Stomach (tissue), 9 donors: ENCODE data around the gene PIANP. TPM values are rescaled to one million over a fixed set of nuclear protein-coding genes. Genes with fewer than 3 reads are reported as not detected.

Source experiments
- DNase-seq, 2 donors: peaks; one replicate each; pipeline versions ENCODE4 v3.0.0 to v3.0.0-alpha.2; 2013 to 2019
- H3K27ac ChIP-seq, 5 donors: fragments of 200-600 bp in 4 of 5; sonication (generic) in 4 of 5; one replicate each; pipeline ENCODE4 v1.5.1; 2013 to 2019; ENCODE audit warnings: mild to moderate bottlenecking in 1 of 5, moderate library complexity in 1 of 5
- H3K27me3 ChIP-seq, 3 donors: fragments of 200-600 bp; sonication (generic); one replicate each; pipeline ENCODE4 v1.5.1; 2017 to 2019; ENCODE audit warnings: mixed run types in 1 of 3
- H3K36me3 ChIP-seq, 4 donors: fragments of 200-600 bp; sonication (generic); 1 replicate in 3 of 4; 2 replicates in 1 of 4; pipeline ENCODE4 v1.5.1; 2016 to 2019
- H3K4me1 ChIP-seq, 4 donors: fragments of 200-600 bp; sonication (generic); one replicate each; pipeline ENCODE4 v1.5.1; 2016 to 2019
- H3K4me3 ChIP-seq, 4 donors: fragments of 200-600 bp; sonication (generic) in 3 of 4; one replicate each; pipeline ENCODE4 v1.5.1; 2016 to 2019; ENCODE audit warnings: mild to moderate bottlenecking in 1 of 4
- H3K9me3 ChIP-seq, 4 donors: fragments of 200-600 bp; sonication (generic); one replicate each; pipeline ENCODE4 v1.5.1; 2016 to 2019
- EP300 ChIP-seq: sonication (generic); formaldehyde crosslinking; IDR thresholded peaks from one replicate; pipeline ENCODE4 v1.6.1; 2017; ENCODE audit warnings: antibody characterized with exemption
- POLR2A ChIP-seq, 4 donors: fragments of 450-650 bp; IDR thresholded peaks; one replicate each; pipeline ENCODE4 v1.6.1; 2016; ENCODE audit warnings: antibody characterized with exemption in 4 of 4, control low read depth in 2 of 4, mild to moderate bottlenecking in 1 of 4, moderate library complexity in 1 of 4
- POLR2AphosphoS5 ChIP-seq, 3 donors: sonication (generic); formaldehyde crosslinking; IDR thresholded peaks; one replicate each; pipeline ENCODE4 v1.6.1; 2016; ENCODE audit warnings: antibody characterized with exemption in 3 of 3
- WGBS, 5 donors: extraction: QIAGEN DNeasy Blood & Tissue Kit in 3 of 5; methylation state at CpG; one replicate each; pipeline versions ENCODE4 v1.1.5 to v1.1.7; 2013 to 2018; 5-methylcytosine and 5-hydroxymethylcytosine counted together
- intact Hi-C: fragments of 100-400 bp; cut with DNase I; formaldehyde crosslinking; loops from one replicate; pipeline ENCODE4 v1.15.1; 2023; ENCODE audit warnings: low total_unique reads
- polyA plus RNA-seq, 3 donors: library from polyadenylated mRNA; stranded (reverse); fragments of 200-250 nt; gene quantifications; one replicate each; pipeline ENCODE4 v1.2.3, GENCODE V29; 2013
- small RNA-seq, 4 donors: library from RNA; depleted of rRNA; stranded (forward); fragments of <200 nt; gene quantifications; one replicate each; pipeline ENCODE3, GENCODE V24; 2016
- total RNA-seq, 5 donors: library from RNA; depleted of rRNA; stranded (reverse); fragments of >200 nt; gene quantifications; one replicate each; pipeline versions ENCODE4 v1.1.0 to v1.2.3, GENCODE V29; 2014 to 2016
- TF ChIP-seq, protein P1 (sequence below), 7 experiments: fragments of 450-650 bp in 4 of 7; fragments of 200-600 bp in 3 of 7; sonication (generic) in 3 of 7; IDR thresholded peaks; one replicate each; pipeline ENCODE4 v1.5.1; 2016 to 2019; ENCODE audit warnings: antibody characterized with exemption in 7 of 7, control low read depth in 2 of 7, mild to moderate bottlenecking in 1 of 7
- donor health status: healthy with polysubstance abuse.
- donor health status: Bipolar disorder and iron deficiency.
- donor health status: healthy.

PIANP gene
- total and polyA plus RNA-seq, 8 donors: 0.14 to 1.7 (median 0.50) TPM; not detected in 3

DNA sequence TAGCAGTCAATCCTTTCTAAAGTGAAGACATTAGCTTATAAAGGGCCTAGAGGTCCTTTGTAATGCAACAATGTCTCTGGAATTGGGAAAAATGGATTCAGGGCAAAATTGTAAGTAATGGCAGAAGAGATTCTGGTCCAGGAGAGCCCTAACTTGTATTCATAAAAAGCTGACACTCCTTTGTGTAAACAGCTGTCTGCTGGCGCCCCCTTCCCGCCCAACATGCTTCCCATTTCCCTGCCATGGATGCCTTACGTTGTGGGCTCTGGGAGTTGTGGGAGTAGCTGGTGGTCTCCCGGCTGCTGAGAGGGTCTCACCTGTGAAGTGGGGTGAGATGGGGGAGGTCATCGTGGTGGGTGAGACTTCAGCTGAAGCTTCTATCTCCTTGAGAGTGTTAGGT, 55.7 kb downstream of the PIANP start:
- Histone ChIP-seq H3K27me3 (peaks cover 0 to 4% (median 0%) of the 10 kb centered on the region in 3 donors), H3K4me1 (peaks cover 7 to 19% (median 15%) of the 10 kb centered on the region in 4 donors), H3K27ac (peak overlapping the region in 1 of 5 donors; percentile 15), H3K4me3 (no peak overlapping the region), H3K36me3 (peaks cover 3 to 22% (median 21%) of the 10 kb centered on the region in 4 donors), H3K9me3 (no peaks in the 10 kb centered on the region)
- intact Hi-C loops: no loop called here
- peak in 1 of 2 donors; percentile 72 for DNase-seq
- WGBS, 5 donors: 25 to 41% (median 33%) methylated on average over 5 of the region's 5 CpGs
- TF ChIP-seq POLR2AphosphoS5 (IDR thresholded peaks at IDR 0.05) (no peak), POLR2A (IDR thresholded peaks at IDR 0.05) (no peak), EP300 (no peak)
- TF ChIP-seq, protein P1, sequence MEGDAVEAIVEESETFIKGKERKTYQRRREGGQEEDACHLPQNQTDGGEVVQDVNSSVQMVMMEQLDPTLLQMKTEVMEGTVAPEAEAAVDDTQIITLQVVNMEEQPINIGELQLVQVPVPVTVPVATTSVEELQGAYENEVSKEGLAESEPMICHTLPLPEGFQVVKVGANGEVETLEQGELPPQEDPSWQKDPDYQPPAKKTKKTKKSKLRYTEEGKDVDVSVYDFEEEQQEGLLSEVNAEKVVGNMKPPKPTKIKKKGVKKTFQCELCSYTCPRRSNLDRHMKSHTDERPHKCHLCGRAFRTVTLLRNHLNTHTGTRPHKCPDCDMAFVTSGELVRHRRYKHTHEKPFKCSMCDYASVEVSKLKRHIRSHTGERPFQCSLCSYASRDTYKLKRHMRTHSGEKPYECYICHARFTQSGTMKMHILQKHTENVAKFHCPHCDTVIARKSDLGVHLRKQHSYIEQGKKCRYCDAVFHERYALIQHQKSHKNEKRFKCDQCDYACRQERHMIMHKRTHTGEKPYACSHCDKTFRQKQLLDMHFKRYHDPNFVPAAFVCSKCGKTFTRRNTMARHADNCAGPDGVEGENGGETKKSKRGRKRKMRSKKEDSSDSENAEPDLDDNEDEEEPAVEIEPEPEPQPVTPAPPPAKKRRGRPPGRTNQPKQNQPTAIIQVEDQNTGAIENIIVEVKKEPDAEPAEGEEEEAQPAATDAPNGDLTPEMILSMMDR (IDR thresholded peaks at IDR 0.05): no peak

DNA sequence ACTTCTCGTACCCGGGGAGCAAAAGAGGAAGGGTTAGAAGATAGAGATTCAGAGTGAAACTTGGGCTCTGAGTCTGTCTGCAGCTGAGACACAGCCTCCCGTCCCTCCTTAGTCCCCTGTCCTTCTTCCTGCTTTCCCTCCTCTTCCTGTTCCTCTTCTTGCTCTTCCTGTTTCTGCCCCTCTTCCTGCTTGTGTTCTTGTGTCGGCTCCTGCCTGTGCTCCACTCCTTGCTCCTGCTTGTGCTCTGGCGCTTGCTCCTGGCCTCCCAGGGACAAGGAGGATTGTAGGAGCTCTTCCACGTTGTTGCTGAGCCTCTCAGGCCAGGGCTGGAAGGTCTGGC, 56.4 kb downstream of the PIANP start:
- intact Hi-C loops: no loop called here
- H3K9me3 ChIP-seq: no peaks in the 10 kb centered on the region
- peaks cover 3 to 15% (median 14%) of the 10 kb centered on the region in 4 donors for H3K36me3 ChIP-seq
- WGBS, 5 donors: 65 to 78% (median 72%) methylated on average over 6 of the region's 6 CpGs
- H3K27me3 ChIP-seq: peaks cover 0 to 6% (median 0%) of the 10 kb centered on the region in 3 donors
- peaks cover 7 to 20% (median 15%) of the 10 kb centered on the region in 4 donors for H3K4me1 ChIP-seq
- H3K27ac ChIP-seq: peak overlapping the region in 3 of 5 donors; percentile 1 to 47 (median 15)
- no peak overlapping the region for H3K4me3 ChIP-seq
- TF ChIP-seq POLR2A (IDR thresholded peaks at IDR 0.05) (no peak), EP300 (no peak), POLR2AphosphoS5 (IDR thresholded peaks at IDR 0.05) (no peak)
- TF ChIP-seq, protein P1 (IDR thresholded peaks at IDR 0.05): no peak
- DNase-seq: no peak

Small RNAs within 50 kb of the gene (small RNA-seq; reads per million reads assigned to genes)
- 0 reads per million in 4 donors for gene RNU6-781P

Other genes with a start within 250 kb of the PIANP start
- gene TAPBPL, start 248.8 kb downstream of the PIANP start, total RNA-seq: 100 to 1,000 TPM in 1 of 5 donors, 10 to 100 TPM in 4; 15.2 to 115 (median 40.0) TPM
- 10 to 100 TPM; 13.0 to 15.3 (median 15.1) TPM for gene TAPBPL, start 248.8 kb downstream of the PIANP start, polyA plus RNA-seq
- 10 to 100 TPM in 2 of 5 donors, 1 to 10 TPM in 3; 1.2 to 16.5 (median 4.8) TPM for gene VAMP1, start 230.1 kb downstream of the PIANP start, total RNA-seq
- gene VAMP1, start 230.1 kb downstream of the PIANP start, polyA plus RNA-seq: 1 to 10 TPM in 2 of 3 donors, not detected in 1; 2.6 to 8.9 TPM
- 100 to 1,000 TPM in 1 of 5 donors, 10 to 100 TPM in 4; 26.8 to 146 (median 50.7) TPM for gene MRPL51, start 207.6 kb downstream of the PIANP start, total RNA-seq
- gene MRPL51, start 207.6 kb downstream of the PIANP start, polyA plus RNA-seq: 100 to 1,000 TPM; 108 to 143 (median 128) TPM
- 100 to 1,000 TPM in 1 of 5 donors, 10 to 100 TPM in 4; 15.4 to 105 (median 17.9) TPM for gene NCAPD2, start 206.7 kb downstream of the PIANP start, total RNA-seq
- gene NCAPD2, start 206.7 kb downstream of the PIANP start, polyA plus RNA-seq: 10 to 100 TPM in 1 of 3 donors, 1 to 10 TPM in 2; 8.3 to 18.3 (median 9.7) TPM
- gene GAPDH, start 166.3 kb downstream of the PIANP start, total RNA-seq: 1,000 to 10,000 TPM in 4 of 5 donors, 100 to 1,000 TPM in 1; 579 to 1,258 (median 1,242) TPM
- 1,000 to 10,000 TPM; 1,352 to 2,765 (median 1,815) TPM for gene GAPDH, start 166.3 kb downstream of the PIANP start, polyA plus RNA-seq
- gene IFFO1, start 144.8 kb downstream of the PIANP start, total RNA-seq: 10 to 100 TPM in 1 of 5 donors, 1 to 10 TPM in 4; 1.4 to 14.0 (median 3.2) TPM
- gene IFFO1, start 144.8 kb downstream of the PIANP start, polyA plus RNA-seq: 1 to 10 TPM; 2.7 to 9.1 (median 3.4) TPM
- 100 to 1,000 TPM in 1 of 5 donors, 10 to 100 TPM in 4; 16.3 to 231 (median 30.0) TPM for gene NOP2, start 132.5 kb downstream of the PIANP start, total RNA-seq
- gene NOP2, start 132.5 kb downstream of the PIANP start, polyA plus RNA-seq: 10 to 100 TPM; 19.5 to 27.4 (median 19.7) TPM
- gene CHD4, start 93.4 kb downstream of the PIANP start, total RNA-seq: 100 to 1,000 TPM; 169 to 315 (median 202) TPM
- 100 to 1,000 TPM; 105 to 139 (median 111) TPM for gene CHD4, start 93.4 kb downstream of the PIANP start, polyA plus RNA-seq
- gene LPAR5, start 64.9 kb downstream of the PIANP start, total RNA-seq: 10 to 100 TPM in 1 of 5 donors, 1 to 10 TPM in 4; 1.3 to 33.0 (median 5.8) TPM
- 1 to 10 TPM; 2.0 to 5.6 (median 3.5) TPM for gene LPAR5, start 64.9 kb downstream of the PIANP start, polyA plus RNA-seq
- gene ACRBP, start 53.4 kb downstream of the PIANP start, total RNA-seq: 1 to 10 TPM in 2 of 5 donors, not detected in 3; 2.2 to 6.4 TPM
- 1 to 10 TPM in 2 of 3 donors, under 1 TPM in 1; 0.31 to 1.6 (median 1.1) TPM for gene ACRBP, start 53.4 kb downstream of the PIANP start, polyA plus RNA-seq
- gene ING4, start 37.7 kb downstream of the PIANP start, total RNA-seq: 10 to 100 TPM in 4 of 5 donors, 1 to 10 TPM in 1; 8.7 to 51.8 (median 33.5) TPM
- 10 to 100 TPM; 25.5 to 53.6 (median 43.6) TPM for gene ING4, start 37.7 kb downstream of the PIANP start, polyA plus RNA-seq
- 100 to 1,000 TPM in 1 of 5 donors, 10 to 100 TPM in 4; 16.5 to 207 (median 35.6) TPM for gene ZNF384, start 11.4 kb downstream of the PIANP start, total RNA-seq
- 10 to 100 TPM; 16.7 to 21.8 (median 20.2) TPM for gene ZNF384, start 11.4 kb downstream of the PIANP start, polyA plus RNA-seq
- gene COPS7A, start 23.2 kb upstream of the PIANP start, total RNA-seq: 10 to 100 TPM in 4 of 5 donors, 1 to 10 TPM in 1; 5.8 to 50.0 (median 25.7) TPM
- 10 to 100 TPM; 45.2 to 54.2 (median 51.6) TPM for gene COPS7A, start 23.2 kb upstream of the PIANP start, polyA plus RNA-seq
- gene MLF2, start 52.3 kb upstream of the PIANP start, total RNA-seq: 100 to 1,000 TPM in 4 of 5 donors, 1 to 10 TPM in 1; 9.3 to 296 (median 128) TPM
- gene MLF2, start 52.3 kb upstream of the PIANP start, polyA plus RNA-seq: 100 to 1,000 TPM; 168 to 183 (median 180) TPM
- 100 to 1,000 TPM in 1 of 5 donors, 10 to 100 TPM in 4; 22.8 to 261 (median 78.2) TPM for gene PTMS, start 65.5 kb upstream of the PIANP start, total RNA-seq
- gene PTMS, start 65.5 kb upstream of the PIANP start, polyA plus RNA-seq: 100 to 1,000 TPM; 228 to 363 (median 307) TPM
- gene LAG3, start 71.7 kb upstream of the PIANP start, total RNA-seq: 1 to 10 TPM in 2 of 5 donors, not detected in 3; 2.2 to 2.3 TPM
- gene LAG3, start 71.7 kb upstream of the PIANP start, polyA plus RNA-seq: 1 to 10 TPM in 2 of 3 donors, under 1 TPM in 1; 0.25 to 1.4 (median 1.2) TPM
- gene CD4, start 88.7 kb upstream of the PIANP start, total RNA-seq: 10 to 100 TPM in 1 of 5 donors, 1 to 10 TPM in 2, not detected in 2; 7.2 to 25.9 (median 9.7) TPM
- 1 to 10 TPM; 2.0 to 7.3 (median 3.9) TPM for gene CD4, start 88.7 kb upstream of the PIANP start, polyA plus RNA-seq
- gene GPR162, start 121.0 kb upstream of the PIANP start, total RNA-seq: 1 to 10 TPM; 1.3 to 7.5 (median 1.8) TPM
- gene GPR162, start 121.0 kb upstream of the PIANP start, polyA plus RNA-seq: 1 to 10 TPM; 2.6 to 9.3 (median 6.4) TPM
- gene P3H3, start 127.6 kb upstream of the PIANP start, total RNA-seq: 10 to 100 TPM; 15.2 to 41.1 (median 18.0) TPM
- 10 to 100 TPM in 1 of 3 donors, 1 to 10 TPM in 2; 7.0 to 15.1 (median 9.1) TPM for gene P3H3, start 127.6 kb upstream of the PIANP start, polyA plus RNA-seq
- gene GNB3, start 140.1 kb upstream of the PIANP start, total RNA-seq: 10 to 100 TPM in 1 of 5 donors, 1 to 10 TPM in 2, under 1 TPM in 1, not detected in 1; 0.89 to 11.1 (median 4.5) TPM
- 1 to 10 TPM in 2 of 3 donors, under 1 TPM in 1; 0.87 to 2.8 (median 2.7) TPM for gene GNB3, start 140.1 kb upstream of the PIANP start, polyA plus RNA-seq
- 10 to 100 TPM in 3 of 5 donors, 1 to 10 TPM in 2; 3.3 to 56.0 (median 19.6) TPM for gene CDCA3, start 150.5 kb upstream of the PIANP start, total RNA-seq
- 10 to 100 TPM in 1 of 3 donors, 1 to 10 TPM in 2; 2.1 to 12.2 (median 9.8) TPM for gene CDCA3, start 150.5 kb upstream of the PIANP start, polyA plus RNA-seq
- gene USP5, start 151.3 kb upstream of the PIANP start, total RNA-seq: 10 to 100 TPM; 26.3 to 69.4 (median 48.7) TPM
- gene USP5, start 151.3 kb upstream of the PIANP start, polyA plus RNA-seq: 10 to 100 TPM; 20.9 to 29.0 (median 25.0) TPM
- gene TPI1, start 166.7 kb upstream of the PIANP start, total RNA-seq: 100 to 1,000 TPM; 131 to 359 (median 268) TPM
- 100 to 1,000 TPM; 403 to 526 (median 504) TPM for gene TPI1, start 166.7 kb upstream of the PIANP start, polyA plus RNA-seq
- gene SPSB2, start 172.5 kb upstream of the PIANP start, total RNA-seq: 10 to 100 TPM in 1 of 5 donors, 1 to 10 TPM in 3, not detected in 1; 5.1 to 24.0 (median 6.0) TPM
- 10 to 100 TPM in 2 of 3 donors, 1 to 10 TPM in 1; 9.9 to 13.4 (median 11.2) TPM for gene SPSB2, start 172.5 kb upstream of the PIANP start, polyA plus RNA-seq
- 10 to 100 TPM in 1 of 5 donors, 1 to 10 TPM in 3, not detected in 1; 5.3 to 20.4 (median 9.0) TPM for gene LRRC23, start 204.0 kb upstream of the PIANP start, total RNA-seq
- gene LRRC23, start 204.0 kb upstream of the PIANP start, polyA plus RNA-seq: 10 to 100 TPM in 1 of 3 donors, 1 to 10 TPM in 2; 8.0 to 11.0 (median 9.0) TPM
- 10 to 100 TPM in 2 of 5 donors, 1 to 10 TPM in 3; 2.3 to 62.9 (median 8.6) TPM for gene ENO2, start 213.8 kb upstream of the PIANP start, total RNA-seq
- 10 to 100 TPM in 2 of 3 donors, 1 to 10 TPM in 1; 9.3 to 19.7 (median 10.1) TPM for gene ENO2, start 213.8 kb upstream of the PIANP start, polyA plus RNA-seq
- 100 to 1,000 TPM in 3 of 5 donors, 10 to 100 TPM in 2; 23.3 to 694 (median 291) TPM for gene ATN1, start 227.1 kb upstream of the PIANP start, total RNA-seq
- gene ATN1, start 227.1 kb upstream of the PIANP start, polyA plus RNA-seq: 10 to 100 TPM; 44.4 to 57.4 (median 48.8) TPM
- gene RNU7-1, start 243.0 kb upstream of the PIANP start, total RNA-seq: not detected
- gene RNU7-1, start 243.0 kb upstream of the PIANP start, polyA plus RNA-seq: not detected
- gene C12orf57, start 243.2 kb upstream of the PIANP start, total RNA-seq: 100 to 1,000 TPM; 155 to 453 (median 306) TPM
- 100 to 1,000 TPM; 418 to 621 (median 443) TPM for gene C12orf57, start 243.2 kb upstream of the PIANP start, polyA plus RNA-seq